Cardiac septum (tissue), 1 donor: Measurements from ENCODE around the gene PPP2R1A. TPM values are rescaled to one million over a fixed set of nuclear protein-coding genes. Genes with fewer than 3 reads are reported as not detected.
"Not testable (repeated sequence)": the region's sequence is repeated elsewhere in the genome, so short reads cannot be mapped to it uniquely, and the experiment has no call there.

Source experiments
- DNase-seq: peaks from one replicate; pipeline ENCODE4 v3.0.0-alpha.2; 2020; ENCODE audit warnings: low spot score
- intact Hi-C: fragments of 100-400 bp; cut with DNase I; formaldehyde crosslinking; loops from one replicate; pipeline ENCODE4 v1.14.0; 2022
- microRNA-seq: library from miRNA; unstranded; fragments of <30 nt; microRNA quantifications from one replicate; pipeline ENCODE4 v1.2.0, GENCODE V29; 2020
- total RNA-seq: library from RNA; stranded (reverse); fragmentation: NEBNext Ultra II Directional; extraction: Animal tissue kit (Norgen Biotek cat#: 25700); gene quantifications from one replicate; pipeline ENCODE4 v1.2.1, GENCODE V29; 2021
- donor health status: DM: no; HTN: no; CAD: no.

PPP2R1A gene
- total RNA-seq, 1 donor from 2014 or later = 466 TPM

DNA sequence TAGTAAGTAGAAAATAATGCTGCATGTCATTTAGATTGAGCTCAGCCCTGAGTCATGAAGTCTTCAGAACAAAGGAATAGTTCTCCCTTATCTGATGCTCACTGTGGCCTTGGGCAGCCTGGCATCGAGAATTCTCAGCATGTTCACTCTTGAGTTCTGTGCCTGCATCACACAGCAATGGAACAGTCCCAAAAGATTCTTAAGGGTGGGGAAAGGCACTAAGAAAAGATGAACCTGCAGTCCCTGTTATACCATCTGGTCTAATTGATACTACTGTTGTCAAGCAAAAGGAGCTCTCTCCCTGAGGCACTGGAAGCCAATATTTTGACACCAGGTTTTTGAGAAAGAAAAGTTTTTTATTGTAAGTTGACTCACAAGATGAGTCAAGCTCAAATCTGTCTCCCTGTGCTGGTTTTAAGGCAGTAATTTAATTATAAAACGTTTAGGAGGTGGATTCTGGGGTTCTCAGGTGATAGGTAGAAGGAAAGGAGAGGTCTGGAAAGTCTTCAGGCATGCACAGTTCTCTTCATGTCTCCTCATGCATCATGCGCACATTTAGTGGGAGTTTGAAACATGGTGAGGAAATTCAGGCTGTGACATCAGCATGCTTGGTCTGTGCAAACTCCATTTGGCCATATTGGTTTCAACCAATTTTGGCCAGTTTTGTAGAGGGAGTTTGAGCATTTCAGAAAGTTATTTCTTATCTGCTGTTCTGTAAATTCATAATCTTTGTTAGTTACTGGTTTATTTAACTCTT lies 41.5 kb downstream of the PPP2R1A start:
- intact Hi-C loops = no loop called here
- no peak for DNase-seq

DNA sequence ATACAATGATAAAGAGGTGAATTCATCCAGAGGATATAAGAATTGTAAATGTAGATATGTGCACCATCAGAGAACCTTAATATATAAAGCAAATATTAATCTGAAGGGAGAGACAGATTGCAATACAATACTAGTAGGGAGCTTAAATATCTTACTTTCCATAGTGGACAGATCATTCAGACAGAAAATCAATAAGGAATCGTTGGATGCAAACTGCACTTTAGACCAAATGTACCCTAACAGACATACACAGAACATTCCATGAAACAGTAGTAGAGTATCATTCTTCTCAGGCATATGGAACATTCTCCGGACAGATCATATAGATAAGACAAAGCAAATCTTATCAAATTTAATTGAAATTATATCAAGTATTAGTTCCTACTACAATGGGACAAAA lies 44.6 kb downstream of the PPP2R1A start:
- DNase-seq = no peak
- intact Hi-C loops = no loop called here

DNA sequence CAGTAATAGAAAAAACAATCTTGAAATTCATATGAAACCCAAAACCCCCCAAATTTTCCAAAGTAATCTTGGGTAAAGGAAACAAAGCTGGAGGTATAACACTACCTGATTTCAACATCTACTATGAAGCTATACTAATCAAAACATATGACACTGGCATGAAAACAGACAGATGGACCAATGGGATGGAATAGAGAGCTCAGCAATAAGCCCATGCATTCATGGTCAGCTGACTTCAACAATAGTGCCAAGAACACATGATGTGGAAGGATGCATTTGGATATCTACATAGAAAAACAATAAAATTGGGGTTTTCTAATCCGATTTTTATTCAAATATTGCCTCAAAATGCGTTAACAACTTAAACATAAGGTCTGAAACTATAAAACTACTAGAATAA lies 47.3 kb downstream of the PPP2R1A start:
- intact Hi-C loops = no loop called here
- no peak for DNase-seq

DNA sequence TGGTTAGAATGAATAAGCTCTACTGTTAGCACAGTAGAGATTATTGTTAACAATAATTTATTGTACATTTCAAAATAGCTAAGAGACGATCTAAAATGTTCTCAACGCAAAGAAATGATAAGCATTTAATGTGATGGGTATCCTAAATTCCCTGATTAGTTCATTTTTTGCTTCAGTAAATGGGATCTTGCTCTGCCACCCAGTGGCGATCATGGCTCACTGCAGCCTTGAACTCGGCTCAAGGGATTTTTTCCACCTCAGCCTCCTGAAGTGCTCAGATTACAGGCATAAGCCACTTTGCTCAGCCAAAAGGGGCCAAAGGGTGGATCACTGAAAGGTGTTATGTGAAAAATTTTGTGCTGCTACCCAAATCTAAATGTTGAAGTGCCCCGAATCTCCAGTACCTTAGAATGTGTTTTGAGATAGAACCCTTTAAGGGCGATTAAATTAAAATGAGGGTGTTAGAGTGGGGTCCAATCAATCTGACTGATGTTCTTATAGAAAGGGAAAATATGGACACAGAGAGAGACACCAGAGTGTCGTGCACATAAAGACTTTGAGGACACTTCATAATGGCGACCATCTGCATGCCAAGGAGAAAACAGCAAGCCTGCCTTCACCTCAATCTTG lies 48.0 kb downstream of the PPP2R1A start:
- intact Hi-C loops = loop anchor here (1.0 kb wide), 1 partner anchor 99 kb away; the partner anchor contains the start of gene ZNF616
- DNase-seq = no peak

DNA sequence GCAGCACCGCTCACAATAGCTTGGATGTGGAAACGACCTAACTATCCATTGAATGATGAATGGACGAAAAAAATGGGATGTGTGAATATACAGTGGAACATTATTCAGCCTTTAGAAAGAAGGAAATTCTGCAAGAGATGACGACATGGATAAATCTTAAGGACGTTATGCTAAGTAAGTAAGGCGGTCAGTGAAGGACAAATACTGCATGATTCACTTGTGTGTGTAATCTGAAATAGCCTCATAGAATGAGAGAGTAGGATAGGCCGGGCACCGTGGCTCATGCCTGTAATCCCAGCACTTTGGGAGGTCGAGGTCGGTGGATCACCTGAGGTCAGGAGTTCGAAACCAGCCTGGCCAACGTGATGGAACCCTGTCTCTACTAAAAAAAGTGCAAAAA lies 54.2 kb downstream of the PPP2R1A start:
- intact Hi-C loops = no loop called here

DNA sequence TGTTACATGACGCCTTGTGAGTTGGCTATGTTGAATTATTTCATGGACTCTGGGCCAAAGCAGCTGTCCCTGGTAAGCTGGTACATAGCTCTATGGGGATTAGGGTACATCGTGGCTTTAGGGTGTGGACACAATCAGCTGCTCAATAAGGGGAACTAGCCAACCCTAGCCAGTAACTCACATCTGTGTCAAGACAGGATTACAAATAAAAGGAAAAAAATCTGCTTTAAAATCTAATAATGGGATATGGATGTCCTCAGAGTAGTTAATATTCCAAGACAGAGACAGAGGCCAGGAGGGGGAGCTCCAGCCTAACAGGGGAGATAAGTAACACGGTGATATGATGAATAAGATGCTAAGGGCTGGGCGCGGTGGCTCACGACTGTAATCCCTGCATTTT lies 58.4 kb downstream of the PPP2R1A start:
- no peak for DNase-seq
- intact Hi-C loops = no loop called here

More for the DNA sequence above, 54.2 kb downstream of the PPP2R1A start:
- DNase-seq = no peak

DNA sequence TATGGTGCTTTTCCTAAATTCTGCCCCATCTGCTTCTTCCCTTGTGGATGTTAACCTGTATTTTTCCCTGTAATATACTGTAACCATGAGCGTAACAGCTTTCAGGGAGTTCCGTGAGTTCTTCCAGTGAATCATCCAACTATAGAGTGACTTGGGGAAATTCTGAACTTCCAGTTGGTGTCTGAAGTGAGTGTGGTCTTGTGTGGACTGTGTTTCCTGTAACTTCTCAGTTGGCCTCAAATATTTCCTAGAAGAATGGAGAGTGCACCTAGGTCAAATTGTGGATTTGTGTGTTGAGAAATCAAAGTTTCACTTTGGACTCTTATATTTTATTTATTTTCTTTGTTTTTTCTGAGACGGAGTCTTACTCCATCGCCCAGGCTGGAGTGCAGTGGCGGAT lies 68.6 kb downstream of the PPP2R1A start:
- intact Hi-C loops = no loop called here
- DNase-seq = no peak

DNA sequence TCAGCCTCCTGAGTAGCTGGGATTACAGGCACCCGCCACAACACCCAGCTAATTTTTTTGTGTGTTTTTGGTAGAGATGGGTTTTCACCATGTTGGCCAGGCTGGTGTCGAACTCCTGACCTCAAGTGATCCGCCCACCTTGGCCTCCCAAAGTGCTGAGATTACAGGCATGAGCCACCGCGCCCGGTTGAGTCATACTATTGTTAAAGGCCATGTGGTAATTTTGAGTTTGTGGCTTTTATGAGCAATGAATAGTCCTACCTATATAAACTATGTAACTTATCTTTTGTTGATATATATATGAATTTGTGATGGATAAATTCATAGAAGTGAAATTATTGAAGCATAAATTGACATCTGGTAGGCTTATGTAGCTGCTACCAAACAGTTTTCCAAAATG lies 75.7 kb downstream of the PPP2R1A start:
- not testable (repeated sequence) for DNase-seq
- intact Hi-C loops = loop anchor here (10.0 kb wide), 1 partner anchor 479 kb away; no protein-coding TSS in a partner anchor

DNA sequence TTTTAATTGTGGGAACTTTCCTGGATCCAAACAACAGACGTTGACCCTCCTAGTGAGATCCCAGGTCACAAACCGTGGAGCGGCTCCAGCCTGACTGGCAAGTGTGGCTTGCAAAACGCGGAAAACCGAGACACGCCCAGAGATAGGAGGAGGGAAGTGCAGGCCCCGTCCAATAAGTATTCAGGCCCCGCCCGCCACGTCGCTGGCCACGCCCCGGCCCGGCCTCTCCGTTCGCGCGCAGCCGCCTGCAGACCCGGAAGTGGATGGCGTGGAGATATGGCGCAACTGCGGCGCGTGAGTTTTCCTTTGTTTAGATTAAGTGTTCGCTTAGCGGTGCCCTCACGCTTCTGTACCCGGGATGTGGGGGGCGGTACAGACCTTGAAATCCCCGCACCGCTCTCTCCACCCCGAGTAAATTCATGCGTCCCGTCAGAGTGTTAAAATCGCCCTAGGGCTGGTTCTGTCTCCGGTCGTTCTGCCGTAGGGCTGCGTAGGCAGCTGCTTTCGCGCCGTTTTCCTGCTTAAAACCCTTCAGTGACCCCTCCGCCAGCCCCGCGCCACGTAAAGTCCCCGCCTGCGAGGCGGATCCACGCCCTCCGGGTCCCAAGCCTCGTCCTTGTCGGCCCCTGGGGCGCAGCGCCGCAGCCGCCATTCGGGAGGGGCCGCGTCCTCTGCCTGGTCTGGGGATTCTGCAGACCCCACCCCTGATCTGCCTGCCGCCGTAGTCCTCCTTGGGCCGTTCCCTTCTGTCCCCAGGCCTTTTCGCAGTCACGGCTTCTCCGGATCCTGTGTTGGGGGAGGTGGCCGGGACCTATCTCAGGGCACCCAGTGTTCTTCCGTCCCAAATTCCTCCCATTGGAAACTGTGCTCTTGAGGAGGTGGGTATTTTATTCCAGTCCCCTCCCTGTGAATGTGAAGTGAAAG lies 79.7 kb downstream of the PPP2R1A start, which contains the start of gene ZNF766:
ZNF766 (plus strand) TSS at position 250 of the 924 bp plus-strand sequence; CDS start at position 277, 27 bp downstream.
- DNase-seq = peak; percentile 98
- intact Hi-C loops = loop anchor here (10.0 kb wide), 1 partner anchor 475 kb away; no protein-coding TSS in a partner anchor

DNA sequence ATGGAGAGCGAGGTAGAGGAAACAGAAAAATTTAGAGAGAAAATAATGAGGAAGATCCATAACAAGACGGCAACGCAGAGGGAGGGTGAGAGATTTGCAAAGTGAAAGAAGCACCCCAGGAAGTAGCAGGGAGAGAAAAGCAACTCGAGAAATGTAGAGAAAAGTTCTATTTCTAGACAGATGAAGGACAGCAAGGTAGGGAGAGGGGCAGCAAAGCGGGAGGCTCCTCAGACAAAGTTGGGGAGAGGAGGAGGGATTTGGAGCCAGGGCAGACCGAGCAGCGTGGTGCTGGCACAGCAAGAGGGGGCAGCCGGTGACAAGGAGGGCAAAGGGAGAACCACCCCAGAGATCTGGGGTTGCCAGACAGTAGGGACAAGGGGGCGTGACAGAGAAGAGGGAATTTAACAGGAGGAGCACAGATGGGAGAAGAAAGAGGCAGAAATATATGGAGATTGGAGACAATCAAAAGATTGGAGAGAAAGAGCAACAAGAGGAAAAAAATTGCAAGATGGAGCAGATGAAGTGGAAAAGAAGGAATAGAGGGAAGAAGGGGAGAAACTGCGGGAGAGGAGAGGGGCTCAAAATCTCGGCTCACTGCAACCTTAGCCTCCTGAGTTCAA lies 80.5 kb downstream of the PPP2R1A start:
- no peak for DNase-seq
- intact Hi-C loops = no loop called here

DNA sequence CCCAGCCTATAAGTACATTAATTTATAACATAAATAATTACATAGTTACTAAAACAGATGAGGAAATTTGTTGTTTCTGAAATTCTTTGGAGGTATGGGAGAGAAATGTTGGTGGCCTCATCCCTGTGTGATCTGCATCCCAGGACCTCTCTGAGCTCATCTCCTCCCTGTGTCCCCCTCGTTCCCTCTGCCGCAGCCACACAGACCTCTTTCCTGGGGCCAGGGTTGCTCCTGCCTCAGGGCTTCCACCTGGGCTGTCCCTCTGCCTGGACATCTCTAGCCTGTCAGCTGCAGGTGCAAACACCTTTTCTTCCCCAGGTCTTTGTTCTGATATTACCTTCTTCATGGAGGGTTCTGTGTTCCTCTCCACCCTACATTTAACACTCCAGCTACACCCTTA lies 83.4 kb downstream of the PPP2R1A start:
- intact Hi-C loops = no loop called here
- no peak for DNase-seq

DNA sequence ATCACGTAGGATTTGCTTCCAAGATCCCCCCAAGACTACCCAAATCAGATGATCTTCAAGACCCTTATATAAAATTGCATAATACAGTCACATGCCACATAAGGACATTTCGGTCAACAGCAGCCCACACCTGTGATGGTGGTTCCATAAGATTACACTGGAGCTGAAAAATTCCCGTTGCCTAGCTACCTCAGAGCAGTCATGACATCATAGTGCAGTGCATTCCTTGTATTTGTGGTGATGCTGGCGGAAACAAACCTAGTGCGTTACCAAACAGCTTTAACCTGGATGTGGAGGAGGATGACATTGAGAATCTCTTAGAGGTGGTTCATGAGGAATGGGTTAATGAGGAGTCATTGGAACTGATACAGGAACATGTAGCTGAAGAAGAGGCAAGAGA lies 84.3 kb downstream of the PPP2R1A start:
- intact Hi-C loops = no loop called here
- DNase-seq = no peak

DNA sequence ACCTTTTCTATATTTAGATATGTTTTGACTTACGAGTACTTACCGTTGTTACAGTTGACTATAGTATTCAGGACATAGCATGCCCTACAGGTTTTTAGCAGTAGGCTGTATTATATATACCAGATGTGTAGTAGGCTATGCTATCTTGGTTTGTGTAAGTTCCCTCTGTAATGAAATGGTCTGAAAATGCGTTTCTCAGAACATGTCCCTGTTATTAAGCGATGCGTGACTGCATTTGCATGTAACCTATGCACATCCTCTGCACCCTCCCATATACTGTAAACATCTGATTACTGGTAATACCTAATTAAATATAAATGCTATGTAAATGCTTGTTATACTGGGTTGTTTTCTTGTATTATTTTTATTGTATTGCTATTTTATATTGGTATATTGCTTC lies 86.1 kb downstream of the PPP2R1A start:
- intact Hi-C loops = no loop called here
- no peak for DNase-seq

DNA sequence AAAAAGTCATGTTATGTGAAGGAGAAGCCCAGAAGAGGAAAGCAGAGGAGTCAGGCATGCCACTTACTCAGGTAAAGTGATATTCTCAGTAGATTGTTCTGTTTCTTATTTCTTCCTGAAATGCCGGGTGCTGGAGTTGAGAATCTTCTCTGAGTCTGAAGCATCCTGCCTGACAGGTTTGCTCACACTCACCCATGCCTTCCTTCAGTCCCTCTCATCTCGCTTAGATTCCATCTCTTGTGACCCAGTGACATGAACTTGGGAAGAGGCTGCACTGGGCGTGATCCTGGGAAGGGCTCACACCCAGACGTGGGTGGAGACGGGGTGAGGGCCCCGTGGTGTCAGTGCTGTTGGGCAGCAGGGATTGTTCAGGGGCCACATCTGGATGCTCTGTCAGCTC lies 87.6 kb downstream of the PPP2R1A start:
- intact Hi-C loops = no loop called here

More for the DNA sequence above, 87.6 kb downstream of the PPP2R1A start:
- no peak for DNase-seq

Small RNA genes lying within 50 kb of the gene (microRNA-seq; reads per million reads assigned to microRNA genes)
- gene MIR6801 = not detected

Other genes starting within 250 kb of the PPP2R1A start
- gene ZNF350, start 203.2 kb upstream of the PPP2R1A start, total RNA-seq = 8.2 TPM
- 11.8 TPM for gene ZNF615, start 181.8 kb upstream of the PPP2R1A start, total RNA-seq
- 6.4 TPM for gene ZNF614, start 161.7 kb upstream of the PPP2R1A start, total RNA-seq
- 9.6 TPM for gene ZNF432, start 141.2 kb upstream of the PPP2R1A start, total RNA-seq
- gene ZNF841, start 94.3 kb upstream of the PPP2R1A start, total RNA-seq = 13.2 TPM
- gene ZNF616, start 50.1 kb upstream of the PPP2R1A start, total RNA-seq = 4.3 TPM
- gene ZNF836, start 18.4 kb upstream of the PPP2R1A start, total RNA-seq = 5.9 TPM
- 11.4 TPM for gene ZNF766, start 79.5 kb downstream of the PPP2R1A start, total RNA-seq
- 13.0 TPM for gene ZNF480, start 107.1 kb downstream of the PPP2R1A start, total RNA-seq
- 2.8 TPM for gene ZNF610, start 146.2 kb downstream of the PPP2R1A start, total RNA-seq
- 18.3 TPM for gene ZNF880, start 179.9 kb downstream of the PPP2R1A start, total RNA-seq
- 21.5 TPM for gene ZNF528, start 207.8 kb downstream of the PPP2R1A start, total RNA-seq
- 0.73 TPM for gene ZNF534, start 239.1 kb downstream of the PPP2R1A start, total RNA-seq